ENCODE measurements around the gene HSD17B8.

HSD17B8 gene

DNA sequence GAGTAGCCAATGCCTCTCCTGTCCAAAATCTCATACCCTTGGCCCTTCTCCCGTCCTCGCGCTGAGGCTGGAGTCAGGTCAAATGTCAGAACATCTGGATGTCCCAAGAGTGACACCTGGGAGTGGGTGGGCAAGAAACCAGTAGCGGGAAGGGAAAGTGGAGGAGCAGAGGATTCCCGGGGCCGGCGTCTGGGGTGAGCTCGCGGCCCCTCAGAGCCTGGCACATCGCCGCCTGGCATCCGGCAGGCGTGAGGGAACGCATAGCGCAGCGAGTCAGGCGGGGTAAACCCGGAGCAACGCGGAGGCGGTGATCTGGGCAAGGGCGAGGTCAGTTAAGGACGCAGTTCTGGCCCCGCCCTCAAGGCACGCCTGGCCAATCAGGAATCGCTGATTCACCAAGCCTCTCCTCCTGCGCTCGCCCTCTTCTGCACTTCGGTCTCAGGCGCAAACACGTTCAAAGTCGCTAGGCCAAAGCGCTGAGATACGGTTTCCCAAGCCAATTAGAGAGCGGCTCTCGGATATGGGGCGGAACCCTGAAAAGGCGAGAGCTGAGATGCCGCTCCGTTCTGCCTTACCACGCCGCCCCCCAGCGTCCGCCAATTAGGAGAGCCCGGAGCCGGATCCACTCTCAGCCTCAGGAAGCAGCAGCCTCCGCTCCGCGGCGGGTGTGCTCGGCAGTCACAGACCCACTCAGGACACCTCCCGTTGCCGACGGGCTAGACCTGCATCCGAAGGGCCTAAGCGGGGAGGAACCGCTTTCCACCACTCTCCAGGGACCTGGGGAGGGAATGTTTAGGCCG, 44.7 kb downstream of the HSD17B8 start:
- DNase-seq: peak; percentile 98

DNA sequence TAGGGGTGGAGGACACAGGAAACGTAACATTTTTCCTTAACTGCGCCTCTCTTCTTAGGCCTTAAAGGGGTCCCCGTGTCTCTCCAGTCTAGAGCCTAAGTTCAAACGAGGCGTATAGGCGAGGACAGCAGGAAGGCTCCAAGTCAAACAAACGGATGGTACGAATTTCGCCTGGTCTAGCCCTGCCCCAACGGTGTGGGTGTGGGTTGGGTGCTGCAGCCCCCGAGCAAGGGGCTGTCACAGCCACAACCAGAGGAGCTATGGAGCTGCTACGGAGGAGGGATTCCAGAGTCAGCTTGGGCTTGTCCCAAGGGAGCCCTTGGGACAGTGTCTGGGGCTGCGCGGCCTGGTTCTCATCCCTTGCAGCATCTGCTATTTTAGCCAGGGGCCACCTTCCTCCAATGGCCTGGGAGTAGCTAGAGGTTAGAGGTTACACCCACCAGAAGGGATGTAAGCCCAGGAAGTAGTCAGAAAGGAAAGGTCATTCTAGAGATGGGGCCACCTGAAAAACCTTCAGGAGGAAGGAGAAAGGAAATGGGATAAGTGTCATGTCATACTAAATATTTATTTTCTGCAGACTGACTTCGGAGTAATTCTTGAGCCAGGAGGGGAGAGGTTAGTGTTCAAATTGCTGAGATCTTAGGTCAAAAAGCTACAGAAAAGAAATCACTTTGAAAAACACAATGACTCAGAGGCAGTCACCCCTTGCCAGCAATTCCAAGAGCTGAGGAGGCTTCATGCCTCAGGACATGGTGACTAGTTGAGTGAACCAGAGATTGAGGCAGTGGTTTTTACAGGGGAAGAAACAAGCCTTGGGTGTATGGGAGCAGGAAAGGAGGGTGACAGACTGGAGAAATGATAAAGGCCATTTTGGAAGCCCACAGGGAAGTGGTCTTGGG, 45.5 kb downstream of the HSD17B8 start:
- peak; percentile 31 for DNase-seq

DNA sequence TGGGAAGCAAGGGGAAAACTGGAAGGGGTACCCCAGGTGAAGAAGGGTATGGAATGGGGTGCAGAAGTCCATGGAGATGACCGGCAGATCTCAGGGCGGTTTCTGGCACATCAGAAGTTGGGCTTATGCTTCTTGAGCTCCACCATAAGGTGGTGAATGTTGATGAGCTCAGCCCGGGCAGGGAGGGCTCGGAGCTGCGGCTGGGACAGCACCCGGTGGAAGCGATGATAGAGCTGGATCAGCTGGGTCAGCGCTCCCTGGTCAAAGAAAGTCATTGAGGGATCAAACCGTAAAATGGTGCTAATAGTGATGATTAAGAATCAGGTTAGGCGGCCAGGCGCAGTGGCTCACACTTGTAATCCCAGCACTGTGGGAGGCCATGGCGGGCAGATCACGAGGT, 46.3 kb downstream of the HSD17B8 start:
- DNase-seq: peak; percentile 53

DNA sequence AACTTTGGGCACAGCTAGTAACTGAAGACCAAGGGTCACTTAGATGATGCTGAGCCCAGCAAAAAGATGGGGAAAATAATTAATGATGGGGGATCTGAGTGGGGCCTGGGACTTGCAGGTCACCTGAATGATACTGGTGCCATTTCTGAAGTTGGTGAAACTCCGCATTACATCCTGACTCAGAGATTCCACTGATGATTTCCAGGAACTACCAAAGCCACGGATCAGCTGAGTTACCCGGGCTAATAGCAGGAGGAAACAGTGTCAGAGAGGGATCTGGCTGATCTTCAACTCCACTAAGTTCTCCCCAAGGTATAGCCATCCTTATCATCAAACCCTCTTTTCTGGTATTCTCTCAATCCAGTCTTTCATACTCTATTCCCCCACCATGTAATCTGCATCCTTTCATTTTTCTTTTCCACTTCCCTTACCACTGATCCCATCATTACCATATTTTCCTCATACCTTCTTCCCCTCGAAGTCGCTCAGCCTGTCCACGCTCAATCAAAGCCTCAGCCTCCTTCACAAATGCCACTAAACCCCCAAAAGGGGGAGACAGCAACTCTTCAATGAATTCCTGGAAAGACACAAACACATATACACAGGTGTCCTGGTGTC, 47.0 kb downstream of the HSD17B8 start:
- DNase-seq: peak; percentile 19

DNA sequence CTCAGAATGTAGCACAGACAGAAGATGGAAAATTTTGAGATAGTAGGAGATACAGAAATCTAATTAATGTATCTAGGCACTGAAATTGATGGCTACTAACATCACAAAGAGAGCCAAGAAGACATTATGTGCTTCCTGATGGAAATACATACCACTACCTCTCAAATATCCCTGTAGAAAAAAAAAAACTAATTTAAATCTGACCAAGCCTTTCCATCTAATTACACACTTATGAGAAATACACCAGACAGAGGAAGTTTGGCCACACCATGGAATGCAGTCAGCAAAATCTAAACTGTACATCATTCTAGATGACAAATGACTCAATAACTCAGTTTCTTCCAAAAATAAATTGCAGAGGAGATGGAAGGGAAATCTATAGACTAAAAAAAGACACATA, 48.3 kb downstream of the HSD17B8 start:
- DNase-seq: no peak

DNA sequence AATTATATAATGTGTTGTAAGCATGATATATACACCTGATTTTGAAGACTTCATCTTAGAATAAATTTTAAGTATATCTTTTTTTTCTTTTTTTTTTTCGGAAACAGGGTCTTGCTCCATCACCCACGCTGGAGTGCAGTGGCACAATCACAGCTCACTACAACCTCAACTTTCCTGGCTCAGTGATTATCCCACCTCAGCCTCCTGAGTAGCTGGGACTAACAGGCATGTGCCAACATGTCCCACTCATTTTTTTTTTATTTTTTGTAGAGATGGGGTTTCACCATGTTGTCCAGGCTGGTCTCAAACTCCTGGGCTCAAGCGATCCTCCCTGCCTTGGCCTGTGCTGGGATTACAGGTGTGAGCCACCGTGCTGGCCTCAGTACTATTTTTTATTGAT, 50.1 kb downstream of the HSD17B8 start:
- DNase-seq: peak; percentile 30

Measured in activated effector memory CD4-positive, alpha-beta T cell treated with anti-CD3 and anti-CD28 coated beads, Interleukin-2, amount 50 U/mL, for 16 hours (primary cell).